ENCODE results near the gene TNFRSF18. TPM values are rescaled to one million over a fixed set of nuclear protein-coding genes. Genes with fewer than 3 reads are reported as not detected.

The TNFRSF18 gene
- 10 to 100 TPM; 19.8 to 36.8 (median 25.8) TPM for total RNA-seq

DNA sequence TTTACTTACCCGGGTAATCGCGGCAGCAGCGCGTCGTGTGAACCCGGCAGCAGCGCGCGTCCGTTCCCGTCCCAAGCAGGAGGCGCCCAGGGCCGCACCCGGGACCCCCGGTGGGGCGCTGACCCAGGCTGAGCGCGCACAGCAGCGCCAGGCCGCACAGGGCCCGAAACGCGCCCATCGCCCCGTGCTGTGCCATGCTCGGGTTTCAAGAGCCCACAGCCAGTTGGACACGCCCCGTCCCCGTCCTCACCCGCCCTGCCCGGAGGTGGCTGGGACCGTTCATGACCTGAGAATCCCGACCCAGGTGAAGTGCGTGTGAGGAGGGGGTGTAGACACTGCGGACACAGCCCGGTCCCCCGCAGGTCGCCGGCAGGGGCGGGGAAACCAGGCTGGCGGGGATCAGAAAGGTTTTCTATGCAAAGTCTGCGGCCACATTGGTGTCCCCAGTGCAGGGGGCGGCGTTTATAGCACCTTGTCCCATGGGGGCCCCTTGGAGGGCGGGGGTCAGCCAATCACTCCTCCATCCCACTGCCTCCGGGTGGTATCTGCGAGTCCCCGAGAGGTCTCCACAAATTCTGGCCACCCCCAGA lies at the start of gene TNFRSF18:
TSS of gene TNFRSF18 (minus strand) at position 217 of the 590 bp plus-strand sequence. CDS start at position 196, 21 bp downstream.
- intact Hi-C loops (cut with DNase I; ENCODE audit: low total_unique reads), result no loop called here
- no peak for DNase-seq (ENCODE audit: low spot score in 2 of 2)

DNA sequence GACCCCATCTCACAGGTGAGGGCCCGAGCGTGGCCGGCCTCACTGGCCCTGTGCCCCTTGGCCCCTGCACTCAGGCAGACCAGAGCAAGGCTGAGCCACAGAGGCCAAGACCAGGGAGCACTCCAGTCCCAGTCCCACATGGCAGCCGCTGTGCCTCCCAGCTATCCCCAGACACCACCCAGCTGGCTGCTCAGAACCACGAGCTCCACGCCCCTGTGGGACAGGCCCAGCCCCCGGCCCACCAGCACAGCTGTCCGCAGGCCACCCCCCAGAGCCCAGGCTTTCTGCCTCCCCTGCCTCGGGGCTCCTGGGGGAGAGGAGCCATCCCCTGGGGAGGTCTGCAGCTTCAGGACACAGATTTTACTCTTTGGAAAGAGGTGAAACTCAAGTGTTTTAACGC lies 49.2 kb upstream of the TNFRSF18 start:
- no peak for DNase-seq (ENCODE audit: low spot score in 2 of 2)
- intact Hi-C loops (cut with DNase I; ENCODE audit: low total_unique reads), result no loop called here
- no peak overlapping the region for H3K4me3 ChIP-seq (ENCODE audit: low read depth, poor library complexity, severe bottlenecking)
- TF ChIP-seq, protein P1, sequence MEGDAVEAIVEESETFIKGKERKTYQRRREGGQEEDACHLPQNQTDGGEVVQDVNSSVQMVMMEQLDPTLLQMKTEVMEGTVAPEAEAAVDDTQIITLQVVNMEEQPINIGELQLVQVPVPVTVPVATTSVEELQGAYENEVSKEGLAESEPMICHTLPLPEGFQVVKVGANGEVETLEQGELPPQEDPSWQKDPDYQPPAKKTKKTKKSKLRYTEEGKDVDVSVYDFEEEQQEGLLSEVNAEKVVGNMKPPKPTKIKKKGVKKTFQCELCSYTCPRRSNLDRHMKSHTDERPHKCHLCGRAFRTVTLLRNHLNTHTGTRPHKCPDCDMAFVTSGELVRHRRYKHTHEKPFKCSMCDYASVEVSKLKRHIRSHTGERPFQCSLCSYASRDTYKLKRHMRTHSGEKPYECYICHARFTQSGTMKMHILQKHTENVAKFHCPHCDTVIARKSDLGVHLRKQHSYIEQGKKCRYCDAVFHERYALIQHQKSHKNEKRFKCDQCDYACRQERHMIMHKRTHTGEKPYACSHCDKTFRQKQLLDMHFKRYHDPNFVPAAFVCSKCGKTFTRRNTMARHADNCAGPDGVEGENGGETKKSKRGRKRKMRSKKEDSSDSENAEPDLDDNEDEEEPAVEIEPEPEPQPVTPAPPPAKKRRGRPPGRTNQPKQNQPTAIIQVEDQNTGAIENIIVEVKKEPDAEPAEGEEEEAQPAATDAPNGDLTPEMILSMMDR (IDR thresholded peaks at IDR 0.05), result no peak
- no peak for TF ChIP-seq POLR2A (IDR thresholded peaks at IDR 0.05)
- WGBS, 2 donors, result 93 to 94% methylated on average over 10 of the region's 10 CpGs

More for the DNA sequence above, at the start of gene TNFRSF18:
- TF ChIP-seq, protein P1 (IDR thresholded peaks at IDR 0.05), result no peak
- TF ChIP-seq POLR2A (IDR thresholded peaks at IDR 0.05), result no peak
- 0 to 3% methylated on average over 5 to 25 of the region's 49 CpGs for WGBS, 2 donors
- no peak within 1 kb of the TSS for H3K4me3 ChIP-seq (ENCODE audit: low read depth, poor library complexity, severe bottlenecking)

DNA sequence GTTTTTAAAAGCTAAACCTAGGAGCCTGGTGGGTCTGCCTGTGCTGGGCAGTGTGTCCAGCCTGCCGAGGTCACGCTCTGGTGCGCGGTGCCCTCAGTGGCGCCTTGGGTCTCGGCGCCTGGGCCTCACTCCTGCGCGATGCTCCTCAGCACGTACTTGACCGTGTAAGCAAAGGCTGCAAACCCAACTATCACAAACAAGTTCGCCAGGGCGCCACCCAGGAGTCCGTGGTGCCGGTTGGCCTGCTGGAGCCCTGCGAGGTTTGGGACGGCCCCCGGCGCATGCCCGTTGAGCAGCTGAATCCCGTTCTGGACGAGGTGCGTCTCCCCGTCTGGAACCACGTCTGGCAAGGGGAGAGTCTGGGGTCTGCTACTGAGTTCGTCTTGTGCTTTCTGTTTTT lies 48.7 kb upstream of the TNFRSF18 start:
- H3K4me3 ChIP-seq (ENCODE audit: low read depth, poor library complexity, severe bottlenecking), result no peak overlapping the region
- TF ChIP-seq, protein P1 (IDR thresholded peaks at IDR 0.05), result no peak
- TF ChIP-seq POLR2A (IDR thresholded peaks at IDR 0.05), result no peak
- intact Hi-C loops (cut with DNase I; ENCODE audit: low total_unique reads), result no loop called here
- no peak for DNase-seq (ENCODE audit: low spot score in 2 of 2)
- 93 to 94% methylated on average over 26 of the region's 26 CpGs for WGBS, 2 donors

DNA sequence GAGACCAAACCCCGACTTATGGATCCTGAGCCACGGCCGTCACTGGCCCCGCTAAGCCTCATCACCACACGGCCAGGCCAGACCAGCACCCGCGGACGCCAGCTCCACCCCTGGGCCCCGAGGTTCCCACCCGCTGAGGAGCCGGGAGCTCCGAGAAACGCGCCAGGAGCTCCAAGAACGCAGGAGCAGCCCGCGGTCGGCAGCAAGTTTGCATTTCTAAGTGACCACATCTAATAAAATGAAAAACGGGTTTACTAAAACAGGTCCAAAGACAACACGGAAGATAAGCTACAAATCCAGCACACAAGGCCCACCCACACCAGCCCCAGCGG lies 48.2 kb upstream of the TNFRSF18 start:
- H3K4me3 ChIP-seq (ENCODE audit: low read depth, poor library complexity, severe bottlenecking), result no peak overlapping the region
- no peak for DNase-seq (ENCODE audit: low spot score in 2 of 2)
- TF ChIP-seq POLR2A (IDR thresholded peaks at IDR 0.05), result no peak
- TF ChIP-seq, protein P1 (IDR thresholded peaks at IDR 0.05), result no peak
- WGBS, 2 donors, result 84 to 88% methylated on average over 15 to 21 of the region's 21 CpGs
- intact Hi-C loops (cut with DNase I; ENCODE audit: low total_unique reads), result no loop called here

- 92 to 96% methylated on average over 46 of the region's 50 CpGs for WGBS, 2 donors
- no peak overlapping the region for H3K4me3 ChIP-seq (ENCODE audit: low read depth, poor library complexity, severe bottlenecking)
- DNase-seq (ENCODE audit: low spot score in 2 of 2), result no peak
- intact Hi-C loops (cut with DNase I; ENCODE audit: low total_unique reads), result no loop called here
- TF ChIP-seq, protein P1 (IDR thresholded peaks at IDR 0.05), result no peak
- no peak for TF ChIP-seq POLR2A (IDR thresholded peaks at IDR 0.05)
Observed at GRCh38 chr1:1253972-1254666, 47.7 kb upstream of the TNFRSF18 start.
